Brain microvascular endothelial cell (primary cell): Measurements from ENCODE around the gene RAC3.

ENCODE experiments used
- DNase-seq: peaks from one replicate; pipeline ENCODE4 v3.0.0-alpha.2; 2020
- H3K27ac ChIP-seq: fragments of 250-450 bp; sonication (Bioruptor Pico); 2 replicates; pipeline ENCODE4 v1.5.1; 2020; ENCODE audit warnings: mild to moderate bottlenecking, moderate library complexity
- H3K27me3 ChIP-seq: fragments of 250-450 bp; sonication (Bioruptor Pico); replicated peaks from 2 replicates; pipeline ENCODE4 v1.5.1; 2020; ENCODE audit warnings: mild to moderate bottlenecking
- H3K36me3 ChIP-seq: fragments of 250-450 bp; sonication (Bioruptor Pico); replicated peaks from 2 replicates; pipeline ENCODE4 v1.5.1; 2020; ENCODE audit warnings: mild to moderate bottlenecking
- H3K4me3 ChIP-seq: 2 replicates; pipeline ENCODE4 v1.5.1; 2011; ENCODE audit warnings: low read depth, mild to moderate bottlenecking, control low read depth, low read length, moderate library complexity
- in situ Hi-C: cut with HindIII; loops from 2 replicates; pipeline ENCODE4 v1.10.0; 2017; ENCODE audit warnings: low sequenced_read_pairs, low pct_ligation_motif_present
- TF ChIP-seq, protein P1 (sequence below): IDR thresholded peaks from 2 replicates; pipeline ENCODE4 v1.5.1; 2011; ENCODE audit warnings: low read depth, mild to moderate bottlenecking, moderate library complexity, low read length, control low read depth, inconsistent platforms; ENCODE audit errors: missing control alignments

Gene RAC3

GRCh38 chr17:82011617-82012187, 19.8 kb upstream of the RAC3 start:
- H3K4me3 ChIP-seq, result no peak overlapping the region
- no peaks in the 10 kb centered on the region for H3K27me3 ChIP-seq
- no peak for DNase-seq
- in situ Hi-C loops, result no loop called here
- H3K27ac ChIP-seq, result no peak overlapping the region
- no peaks in the 10 kb centered on the region for H3K36me3 ChIP-seq
- TF ChIP-seq, protein P1, sequence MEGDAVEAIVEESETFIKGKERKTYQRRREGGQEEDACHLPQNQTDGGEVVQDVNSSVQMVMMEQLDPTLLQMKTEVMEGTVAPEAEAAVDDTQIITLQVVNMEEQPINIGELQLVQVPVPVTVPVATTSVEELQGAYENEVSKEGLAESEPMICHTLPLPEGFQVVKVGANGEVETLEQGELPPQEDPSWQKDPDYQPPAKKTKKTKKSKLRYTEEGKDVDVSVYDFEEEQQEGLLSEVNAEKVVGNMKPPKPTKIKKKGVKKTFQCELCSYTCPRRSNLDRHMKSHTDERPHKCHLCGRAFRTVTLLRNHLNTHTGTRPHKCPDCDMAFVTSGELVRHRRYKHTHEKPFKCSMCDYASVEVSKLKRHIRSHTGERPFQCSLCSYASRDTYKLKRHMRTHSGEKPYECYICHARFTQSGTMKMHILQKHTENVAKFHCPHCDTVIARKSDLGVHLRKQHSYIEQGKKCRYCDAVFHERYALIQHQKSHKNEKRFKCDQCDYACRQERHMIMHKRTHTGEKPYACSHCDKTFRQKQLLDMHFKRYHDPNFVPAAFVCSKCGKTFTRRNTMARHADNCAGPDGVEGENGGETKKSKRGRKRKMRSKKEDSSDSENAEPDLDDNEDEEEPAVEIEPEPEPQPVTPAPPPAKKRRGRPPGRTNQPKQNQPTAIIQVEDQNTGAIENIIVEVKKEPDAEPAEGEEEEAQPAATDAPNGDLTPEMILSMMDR, result no peak

DNA sequence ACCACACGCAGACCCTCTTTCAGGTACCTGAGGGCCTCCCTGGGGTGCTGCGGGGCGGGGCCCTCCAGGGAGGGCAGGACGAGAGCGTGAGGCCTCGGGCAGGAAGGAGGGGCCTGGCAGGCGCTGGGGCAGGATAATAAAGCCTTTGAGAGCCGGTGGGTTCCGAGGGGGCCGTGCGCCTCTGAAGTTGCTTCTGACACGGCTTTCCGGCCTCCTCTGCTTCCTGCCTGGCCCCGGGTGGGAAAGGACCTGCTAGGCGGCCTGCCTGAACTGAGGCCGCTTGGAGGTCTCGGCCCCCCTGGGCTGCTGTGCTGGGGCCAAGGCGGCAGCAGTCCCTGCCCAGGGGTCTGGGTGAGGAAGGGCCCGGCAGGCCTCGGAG, 19.2 kb upstream of the RAC3 start:
- H3K36me3 ChIP-seq, result no peaks in the 10 kb centered on the region
- DNase-seq, result no peak
- H3K4me3 ChIP-seq, result no peak overlapping the region
- no peaks in the 10 kb centered on the region for H3K27me3 ChIP-seq
- TF ChIP-seq, protein P1, result no peak
- in situ Hi-C loops, result no loop called here
- H3K27ac ChIP-seq, result no peak overlapping the region

DNA sequence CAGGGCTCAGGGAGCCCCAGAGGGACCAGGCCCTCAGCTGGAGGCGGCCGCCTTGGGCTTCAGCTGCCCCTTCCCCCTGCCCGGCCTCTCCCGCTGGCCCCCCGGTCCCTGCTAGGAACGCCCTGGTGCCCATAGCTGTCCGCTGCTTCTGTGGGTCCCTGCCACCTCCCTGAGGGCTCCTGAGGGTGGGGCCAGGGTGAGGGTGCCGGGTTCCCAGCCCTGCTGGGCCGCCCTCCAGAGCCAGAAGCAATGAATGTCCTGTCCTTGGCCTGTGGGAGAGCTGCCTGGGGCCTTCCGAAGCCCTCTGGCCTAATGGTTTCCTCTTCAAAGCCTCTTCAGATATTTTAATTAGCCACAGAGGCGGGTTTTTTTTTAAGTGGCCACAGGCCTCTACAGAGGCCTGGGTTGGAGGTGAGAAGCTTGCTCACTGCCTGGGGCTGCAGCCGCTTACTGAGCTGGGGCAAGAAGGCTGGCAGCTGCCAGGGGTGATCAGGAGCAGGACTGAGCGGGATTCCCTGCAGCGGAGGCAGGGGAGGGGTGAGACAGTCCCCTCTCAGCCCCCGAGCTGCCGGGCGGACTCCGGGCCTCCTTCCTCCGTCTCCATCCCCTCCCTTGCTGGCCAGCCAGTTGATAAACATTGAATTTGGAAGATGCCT, 18.7 kb upstream of the RAC3 start:
- H3K4me3 ChIP-seq, result no peak overlapping the region
- in situ Hi-C loops, result no loop called here
- TF ChIP-seq, protein P1, result no peak
- no peak overlapping the region for H3K27ac ChIP-seq
- no peak for DNase-seq
- H3K27me3 ChIP-seq, result no peaks in the 10 kb centered on the region
- H3K36me3 ChIP-seq, result no peaks in the 10 kb centered on the region

DNA sequence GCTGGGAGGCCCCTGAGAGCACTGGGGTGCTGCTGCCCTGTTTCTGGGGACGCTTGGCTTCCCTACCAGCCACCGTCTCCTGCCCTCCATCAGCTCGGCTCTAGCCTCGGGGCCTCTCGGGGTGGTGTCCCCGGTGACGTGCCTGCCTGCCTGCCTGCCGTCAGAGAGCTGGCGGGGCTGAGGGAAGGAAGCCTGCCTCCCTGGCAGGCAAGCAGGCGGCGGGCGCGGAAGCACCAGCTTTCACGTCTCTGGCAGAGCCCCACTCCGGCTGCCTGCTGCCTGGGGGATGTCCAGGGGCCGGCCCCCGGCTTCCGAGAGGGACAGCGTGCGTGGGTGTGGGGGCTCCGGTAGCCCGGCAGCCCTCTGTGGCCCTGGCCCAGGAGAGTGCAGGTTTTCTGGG, 18.1 kb upstream of the RAC3 start:
- H3K36me3 ChIP-seq, result no peaks in the 10 kb centered on the region
- H3K4me3 ChIP-seq, result no peak overlapping the region
- TF ChIP-seq, protein P1, result no peak
- in situ Hi-C loops, result no loop called here
- H3K27ac ChIP-seq, result no peak overlapping the region
- H3K27me3 ChIP-seq, result no peaks in the 10 kb centered on the region
- DNase-seq, result no peak

- H3K36me3 ChIP-seq, result no peaks in the 10 kb centered on the region
- no peak for DNase-seq
- no peak overlapping the region for H3K4me3 ChIP-seq
- in situ Hi-C loops, result no loop called here
- TF ChIP-seq, protein P1, result no peak
- no peaks in the 10 kb centered on the region for H3K27me3 ChIP-seq
- H3K27ac ChIP-seq, result no peak overlapping the region
Observed at GRCh38 chr17:82013772-82014321, 17.6 kb upstream of the RAC3 start.

GRCh38 chr17:82014432-82014831, 17.0 kb upstream of the RAC3 start:
- H3K27me3 ChIP-seq, result no peaks in the 10 kb centered on the region

More at GRCh38 chr17:82014432-82014831, 17.0 kb upstream of the RAC3 start:
- no peak overlapping the region for H3K4me3 ChIP-seq
- in situ Hi-C loops, result no loop called here
- H3K36me3 ChIP-seq, result no peaks in the 10 kb centered on the region
- no peak for DNase-seq
- TF ChIP-seq, protein P1, result no peak
- no peak overlapping the region for H3K27ac ChIP-seq
